IMR-90 (cell line): ENCODE data around the gene BPTF.

ENCODE experiments used
- BHLHE40 ChIP-seq: fragments of 150-350 bp; IDR thresholded peaks from 2 replicates; pipeline ENCODE4 v1.6.1; 2016; ENCODE audit warnings: mild to moderate bottlenecking, low read depth, low read length
- CTCF ChIP-seq: conservative IDR thresholded peaks from 2 replicates; pipeline ENCODE4 v1.5.1; 2012; ENCODE audit warnings: mild to moderate bottlenecking, low read depth, low read length, improper control_type of control experiment
- POLR2A ChIP-seq: IDR thresholded peaks from 2 replicates; pipeline ENCODE4 v1.6.1; 2012; ENCODE audit warnings: mild to moderate bottlenecking, low read depth, low read length
- RFX5 ChIP-seq: IDR thresholded peaks from 2 replicates; pipeline ENCODE4 v1.8.0; 2012; ENCODE audit warnings: low read depth, mild to moderate bottlenecking, low read length, moderate library complexity
- USF2 ChIP-seq: fragments of 150-350 bp; IDR thresholded peaks from 2 replicates; pipeline ENCODE4 v1.6.1; 2017; ENCODE audit warnings: mild to moderate bottlenecking, antibody characterized with exemption, low read length, low read depth

GRCh38 chr17:68016838-68017237 is 191.5 kb downstream of the BPTF start:
- TF ChIP-seq CTCF (no peak), POLR2A (no peak), RFX5 (no peak), USF2 (no peak), BHLHE40 (no peak)
